ENCODE results near the gene F11R.

- TF ChIP-seq CTCF (IDR thresholded peaks at IDR 0.05) (no peak), POLR2A (IDR thresholded peaks at IDR 0.05) (no peak)
Measured at GRCh38 chr1:160949881-160950280, 71.1 kb downstream of the F11R start.

Data from testis (tissue), 2 donors.